KMS-11 (cell line): ENCODE results near the gene SYNGR4.
A peak's percentile ranks its signal among the peaks of the same experiment; 100 is the strongest.

Experiments
- H2AFZ ChIP-seq: fragments of 200-600 bp; sonication (generic); 2 replicates; pipeline ENCODE4 v1.6.1; 2016; ENCODE audit warnings: antibody characterized with exemption, mixed run types, low read depth
- H3K27ac ChIP-seq: fragments of 200-600 bp; sonication (generic); 2 replicates; pipeline ENCODE4 v1.6.1; 2016; ENCODE audit warnings: mild to moderate bottlenecking, mixed run types
- H3K27me3 ChIP-seq: fragments of 200-600 bp; sonication (generic); 2 replicates; pipeline ENCODE4 v1.6.1; 2017; ENCODE audit warnings: mild to moderate bottlenecking, low read depth, mixed run types, moderate library complexity; ENCODE audit not compliant: insufficient read depth
- H3K36me3 ChIP-seq: fragments of 200-600 bp; sonication (generic); 2 replicates; pipeline ENCODE4 v1.6.1; 2017; ENCODE audit warnings: mild to moderate bottlenecking, mixed run types; ENCODE audit not compliant: insufficient read depth
- H3K4me1 ChIP-seq: fragments of 200-600 bp; sonication (generic); 2 replicates; pipeline ENCODE4 v1.6.1; 2016; ENCODE audit warnings: mild to moderate bottlenecking, low read depth, mixed run types; ENCODE audit not compliant: poor library complexity, severe bottlenecking
- H3K4me2 ChIP-seq: fragments of 200-600 bp; sonication (generic); 2 replicates; pipeline ENCODE4 v1.7.0; 2016; ENCODE audit warnings: mild to moderate bottlenecking, mixed run types
- H3K4me3 ChIP-seq: fragments of 200-600 bp; sonication (generic); IDR thresholded peaks from 2 replicates; pipeline ENCODE4 v1.6.1; 2017; ENCODE audit warnings: low read depth, low read length, mixed read lengths; ENCODE audit not compliant: insufficient read depth
- H3K79me2 ChIP-seq: fragments of 200-600 bp; sonication (generic); 2 replicates; pipeline ENCODE4 v1.6.1; 2016; ENCODE audit warnings: low read depth, mixed run types; ENCODE audit not compliant: insufficient read depth
- H3K9ac ChIP-seq: fragments of 200-600 bp; sonication (generic); 2 replicates; pipeline ENCODE4 v1.6.1; 2016; ENCODE audit warnings: mild to moderate bottlenecking, mixed run types
- H4K20me1 ChIP-seq: fragments of 200-600 bp; sonication (generic); 2 replicates; pipeline ENCODE4 v1.6.1; 2016; ENCODE audit warnings: mild to moderate bottlenecking, mixed run types; ENCODE audit not compliant: insufficient read depth
- CTCF ChIP-seq: fragments of 200-600 bp; sonication (generic); conservative IDR thresholded peaks from 2 replicates; pipeline ENCODE4 v1.6.1; 2017; ENCODE audit warnings: low read depth, mild to moderate bottlenecking, antibody characterized with exemption, low read length, moderate library complexity, mixed read lengths

SYNGR4 gene

GRCh38 chr19:48359123-48359522 is 5.0 kb upstream of the SYNGR4 start:
- no peaks in the 10 kb centered on the region for H3K36me3 ChIP-seq
- H3K4me1 ChIP-seq, result peaks cover 6% of the 10 kb centered on the region
- no peak for TF ChIP-seq CTCF
- no peaks in the 10 kb centered on the region for H3K27me3 ChIP-seq
- no peak overlapping the region for H3K27ac ChIP-seq
- no peak overlapping the region for H3K4me2 ChIP-seq
- no peaks in the 10 kb centered on the region for H3K79me2 ChIP-seq
- H2AFZ ChIP-seq, result no peak overlapping the region
- no peak overlapping the region for H3K9ac ChIP-seq
- H4K20me1 ChIP-seq, result no peaks in the 10 kb centered on the region
- no peak overlapping the region for H3K4me3 ChIP-seq

GRCh38 chr19:48361912-48362311 is 2.3 kb upstream of the SYNGR4 start:
- no peaks in the 10 kb centered on the region for H4K20me1 ChIP-seq
- H3K27ac ChIP-seq, result no peak overlapping the region
- no peak overlapping the region for H3K9ac ChIP-seq
- TF ChIP-seq CTCF, result no peak
- H2AFZ ChIP-seq, result no peak overlapping the region
- no peak overlapping the region for H3K4me2 ChIP-seq
- no peaks in the 10 kb centered on the region for H3K79me2 ChIP-seq
- H3K36me3 ChIP-seq, result no peaks in the 10 kb centered on the region
- peaks cover 14% of the 10 kb centered on the region for H3K4me1 ChIP-seq
- H3K27me3 ChIP-seq, result no peaks in the 10 kb centered on the region
- H3K4me3 ChIP-seq, result no peak overlapping the region

GRCh38 chr19:48362716-48363499 is 1.3 kb upstream of the SYNGR4 start:
- Histone ChIP-seq H3K27me3 (no peaks in the 10 kb centered on the region), H2AFZ (peak overlapping the region; percentile 78), H3K79me2 (no peaks in the 10 kb centered on the region), H3K9ac (peak overlapping the region; percentile 74), H3K4me1 (peaks cover 14% of the 10 kb centered on the region), H3K4me2 (peak overlapping the region; percentile 99), H3K36me3 (no peaks in the 10 kb centered on the region), H3K4me3 (no peak overlapping the region), H4K20me1 (no peaks in the 10 kb centered on the region), H3K27ac (peak overlapping the region; percentile 83)
- no peak for TF ChIP-seq CTCF

GRCh38 chr19:48363500-48363809 is 712 bp upstream of the SYNGR4 start:
- Histone ChIP-seq H3K9ac (peak overlapping the region; percentile 74), H3K36me3 (no peaks in the 10 kb centered on the region), H3K4me2 (peak overlapping the region; percentile 99), H3K27ac (peak overlapping the region; percentile 83), H2AFZ (peak overlapping the region; percentile 78), H3K4me3 (no peak overlapping the region), H3K4me1 (peaks cover 14% of the 10 kb centered on the region), H4K20me1 (no peaks in the 10 kb centered on the region), H3K79me2 (no peaks in the 10 kb centered on the region), H3K27me3 (no peaks in the 10 kb centered on the region)
- TF ChIP-seq CTCF, result no peak
